ENCODE data around the gene TMEM232. TPM values are rescaled to one million over a fixed set of nuclear protein-coding genes. Genes with fewer than 3 reads are reported as not detected.

Gene TMEM232
- total and polyA plus RNA-seq, 8 donors, result 1.2 to 8.8 (median 5.2) TPM; not detected in 3

GRCh38 chr5:110594866-110595265, 131.6 kb downstream of the TMEM232 start:
- no peak for TF ChIP-seq POLR2A (IDR thresholded peaks at IDR 0.05)
- TF ChIP-seq EP300 (IDR thresholded peaks at IDR 0.05), result no peak
- no peak for TF ChIP-seq POLR2AphosphoS5 (IDR thresholded peaks at IDR 0.05)
- TF ChIP-seq CTCF (IDR thresholded peaks at IDR 0.05), result no peak
- peaks cover 0 to 7% (median 3%) of the 10 kb centered on the region in 4 donors for H3K9me3 ChIP-seq
- H3K27me3 ChIP-seq, result no peaks in the 10 kb centered on the region
- DNase-seq, result no peak
- H3K36me3 ChIP-seq, result peaks cover 0 to 8% (median 0%) of the 10 kb centered on the region in 4 donors
- H3K4me3 ChIP-seq, result no peak overlapping the region
- WGBS, 5 donors, result 84 to 92% (median 88%) methylated on average over 3 to 4 of the region's 4 CpGs
- no peak overlapping the region for H3K27ac ChIP-seq
- intact Hi-C loops (cut with DNase I; ENCODE audit: low total_unique reads), result no loop called here
- H3K4me1 ChIP-seq, result no peaks in the 10 kb centered on the region

- Histone ChIP-seq H3K4me1 (no peaks in the 10 kb centered on the region), H3K27ac (no peak overlapping the region), H3K4me3 (no peak overlapping the region), H3K36me3 (peaks cover 0 to 8% (median 0%) of the 10 kb centered on the region in 4 donors), H3K9me3 (no peaks in the 10 kb centered on the region), H3K27me3 (no peaks in the 10 kb centered on the region)
- intact Hi-C loops (cut with DNase I; ENCODE audit: low total_unique reads), result no loop called here
- WGBS, 5 donors, result 21 to 32% (median 24%) methylated on average over 2 of the region's 2 CpGs
- TF ChIP-seq POLR2A (IDR thresholded peaks at IDR 0.05), result no peak
- no peak for TF ChIP-seq POLR2AphosphoS5 (IDR thresholded peaks at IDR 0.05)
- no peak for TF ChIP-seq EP300 (IDR thresholded peaks at IDR 0.05)
- TF ChIP-seq CTCF (IDR thresholded peaks at IDR 0.05), result peak in 4 of 7 experiments; percentile 9 to 24 (median 16)
- peak in 1 of 2 donors; percentile 19 for DNase-seq
Observed at GRCh38 chr5:110590187-110590586, 136.3 kb downstream of the TMEM232 start.

- no peaks in the 10 kb centered on the region for H3K9me3 ChIP-seq
- no peaks in the 10 kb centered on the region for H3K36me3 ChIP-seq
- no peak overlapping the region for H3K27ac ChIP-seq
- no peaks in the 10 kb centered on the region for H3K27me3 ChIP-seq
- H3K4me1 ChIP-seq, result no peaks in the 10 kb centered on the region
- no peak overlapping the region for H3K4me3 ChIP-seq
- 74 to 90% (median 85%) methylated on average over 3 of the region's 3 CpGs for WGBS, 5 donors
- intact Hi-C loops (cut with DNase I; ENCODE audit: low total_unique reads), result no loop called here
- DNase-seq, result peak in 1 of 2 donors; percentile 12
- no peak for TF ChIP-seq POLR2A (IDR thresholded peaks at IDR 0.05)
- TF ChIP-seq EP300 (IDR thresholded peaks at IDR 0.05), result no peak
- TF ChIP-seq POLR2AphosphoS5 (IDR thresholded peaks at IDR 0.05), result no peak
Observed at GRCh38 chr5:110588286-110588980, 138.0 kb downstream of the TMEM232 start.

- TF ChIP-seq POLR2AphosphoS5 (IDR thresholded peaks at IDR 0.05), result no peak
- no peak for TF ChIP-seq POLR2A (IDR thresholded peaks at IDR 0.05)
- no peak for TF ChIP-seq CTCF (IDR thresholded peaks at IDR 0.05)
- no peak for TF ChIP-seq EP300 (IDR thresholded peaks at IDR 0.05)
- Histone ChIP-seq H3K4me1 (no peaks in the 10 kb centered on the region), H3K27me3 (no peaks in the 10 kb centered on the region), H3K36me3 (no peaks in the 10 kb centered on the region), H3K27ac (no peak overlapping the region), H3K9me3 (peaks cover 0 to 7% (median 2%) of the 10 kb centered on the region in 4 donors), H3K4me3 (no peak overlapping the region)
- DNase-seq, result no peak
- intact Hi-C loops (cut with DNase I; ENCODE audit: low total_unique reads), result no loop called here
- WGBS, 5 donors, result 73 to 95% (median 88%) methylated on average over 1 of the region's 1 CpG
Observed at GRCh38 chr5:110580625-110581024, 145.8 kb downstream of the TMEM232 start.

GRCh38 chr5:110572729-110573128, 153.7 kb downstream of the TMEM232 start:
- peaks cover 0 to 7% (median 2%) of the 10 kb centered on the region in 4 donors for H3K36me3 ChIP-seq
- H3K4me3 ChIP-seq, result no peak overlapping the region
- H3K27me3 ChIP-seq, result no peaks in the 10 kb centered on the region
- intact Hi-C loops (cut with DNase I; ENCODE audit: low total_unique reads), result no loop called here
- DNase-seq, result no peak
- no peaks in the 10 kb centered on the region for H3K9me3 ChIP-seq
- WGBS, 5 donors, result 81 to 96% (median 93%) methylated on average over 1 of the region's 1 CpG
- no peak overlapping the region for H3K27ac ChIP-seq
- TF ChIP-seq POLR2A (IDR thresholded peaks at IDR 0.05), result no peak
- no peak for TF ChIP-seq CTCF (IDR thresholded peaks at IDR 0.05)
- no peak for TF ChIP-seq POLR2AphosphoS5 (IDR thresholded peaks at IDR 0.05)
- TF ChIP-seq EP300 (IDR thresholded peaks at IDR 0.05), result no peak
- H3K4me1 ChIP-seq, result no peaks in the 10 kb centered on the region

All from stomach (tissue), 9 donors.